ENCODE results near the gene OR2A1.
"Not testable (repeated sequence)": the region's sequence is repeated elsewhere in the genome, so short reads cannot be mapped to it uniquely, and the experiment has no call there.

OR2A1 gene

DNA sequence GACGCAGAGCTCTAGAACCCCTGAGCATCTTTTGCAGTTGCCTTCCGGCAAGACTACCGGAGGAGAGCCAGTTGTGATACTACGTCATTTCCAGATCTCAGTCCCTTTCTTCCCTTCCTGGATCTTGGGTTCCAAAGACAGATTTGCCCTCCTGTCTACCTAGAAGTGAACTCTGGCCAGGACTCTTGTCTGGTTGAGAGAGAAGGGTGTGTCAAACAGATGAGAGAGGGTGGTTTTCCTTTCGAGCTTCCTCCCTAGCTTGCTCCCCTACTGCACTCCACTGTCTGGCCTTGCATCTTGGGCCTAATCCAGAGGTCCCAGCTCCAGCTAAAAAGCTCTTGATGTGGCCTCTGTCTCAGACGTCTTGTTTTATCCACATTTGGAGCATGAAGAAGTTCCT, 44.0 kb downstream of the OR2A1 start:
- not testable (repeated sequence) for H3K36me3 ChIP-seq; H3K9me3 ChIP-seq (ENCODE audit: severe bottlenecking); H3K27me3 ChIP-seq (ENCODE audit: insufficient read depth, low read depth, severe bottlenecking); H3K27ac ChIP-seq; DNase-seq; H3K4me3 ChIP-seq (ENCODE audit: low read depth, low read length)

DNA sequence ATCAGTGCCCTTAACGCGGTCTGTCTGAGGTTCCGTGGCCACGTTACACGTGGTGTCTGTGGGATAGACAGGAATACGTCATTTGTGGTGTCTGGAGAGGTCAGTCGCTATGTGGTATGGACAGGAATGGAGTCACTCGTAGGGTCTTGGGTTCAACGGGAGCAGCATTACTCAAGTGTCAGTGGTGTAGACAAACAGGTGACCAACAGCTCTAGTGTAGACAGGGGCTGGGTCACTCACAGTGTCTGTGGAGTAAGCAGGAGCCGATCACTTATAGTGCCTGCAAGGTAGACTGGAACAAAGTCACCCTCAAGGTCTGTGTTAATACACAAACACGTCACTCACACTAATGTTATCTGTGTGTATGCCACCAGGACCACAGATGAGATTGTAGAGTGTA, 44.6 kb downstream of the OR2A1 start:
- H3K27ac ChIP-seq; H3K4me3 ChIP-seq (ENCODE audit: low read depth, low read length); H3K27me3 ChIP-seq (ENCODE audit: insufficient read depth, low read depth, severe bottlenecking); H3K36me3 ChIP-seq; DNase-seq; H3K9me3 ChIP-seq (ENCODE audit: severe bottlenecking): not testable (repeated sequence)

GRCh38 chr7:144362061-144362460, 49.8 kb downstream of the OR2A1 start:
- not testable (repeated sequence) for H3K36me3 ChIP-seq; H3K27me3 ChIP-seq (ENCODE audit: insufficient read depth, low read depth, severe bottlenecking); DNase-seq; H3K27ac ChIP-seq; H3K4me3 ChIP-seq (ENCODE audit: low read depth, low read length); H3K9me3 ChIP-seq (ENCODE audit: severe bottlenecking)

- H3K4me3 ChIP-seq (ENCODE audit: low read depth, low read length); DNase-seq; H3K27ac ChIP-seq; H3K9me3 ChIP-seq (ENCODE audit: severe bottlenecking); H3K36me3 ChIP-seq; H3K27me3 ChIP-seq (ENCODE audit: insufficient read depth, low read depth, severe bottlenecking): not testable (repeated sequence)
Observed at GRCh38 chr7:144365523-144365922, 53.3 kb downstream of the OR2A1 start.

GRCh38 chr7:144367250-144367649, 55.0 kb downstream of the OR2A1 start:
- H3K36me3 ChIP-seq; H3K9me3 ChIP-seq (ENCODE audit: severe bottlenecking); H3K27me3 ChIP-seq (ENCODE audit: insufficient read depth, low read depth, severe bottlenecking); H3K27ac ChIP-seq; DNase-seq; H3K4me3 ChIP-seq (ENCODE audit: low read depth, low read length): not testable (repeated sequence)

GRCh38 chr7:144369221-144369620, 57.0 kb downstream of the OR2A1 start:
- H3K27me3 ChIP-seq (ENCODE audit: insufficient read depth, low read depth, severe bottlenecking); DNase-seq; H3K4me3 ChIP-seq (ENCODE audit: low read depth, low read length); H3K36me3 ChIP-seq; H3K9me3 ChIP-seq (ENCODE audit: severe bottlenecking); H3K27ac ChIP-seq: not testable (repeated sequence)
